SK-N-MC (cell line): ENCODE measurements around the gene FYTTD1.
"Not testable (repeated sequence)": the region's sequence is repeated elsewhere in the genome, so short reads cannot be mapped to it uniquely, and the experiment has no call there.

Source experiments
- DNase-seq: peaks from one replicate; pipeline ENCODE4 v3.0.0-alpha.2; 2011; ENCODE audit warnings: low read depth, low spot score
- H3K27ac ChIP-seq: fragments of 200-600 bp; sonication (generic); 2 replicates; pipeline ENCODE4 v1.5.1; 2016; ENCODE audit warnings: mixed run types
- H3K36me3 ChIP-seq: fragments of 200-600 bp; sonication (generic); 2 replicates; pipeline ENCODE4 v1.6.1; 2017; ENCODE audit warnings: antibody characterized with exemption, low read length, mixed read lengths; ENCODE audit not compliant: insufficient read depth
- H3K4me3 ChIP-seq: fragments of 200-600 bp; sonication (generic); 2 replicates; pipeline ENCODE4 v1.5.1; 2016
- H3K9ac ChIP-seq: fragments of 200-600 bp; sonication (generic); 2 replicates; pipeline ENCODE4 v1.8.0; 2017; ENCODE audit warnings: mixed run types, mixed read lengths; ENCODE audit not compliant: insufficient read length
- H3K9me3 ChIP-seq: fragments of 200-600 bp; sonication (generic); 2 replicates; pipeline ENCODE4 v1.6.1; 2017; ENCODE audit warnings: low read depth, mild to moderate bottlenecking, antibody characterized with exemption, low read length, moderate library complexity, mixed read lengths
- EZH2 ChIP-seq: fragments of 200-600 bp; sonication (generic); IDR thresholded peaks from one replicate; pipeline ENCODE4 v1.6.1; 2017; ENCODE audit warnings: antibody characterized with exemption
- FOXP2 ChIP-seq: optimal IDR thresholded peaks from 2 replicates; pipeline ENCODE3; 2011; ENCODE audit warnings: mild to moderate bottlenecking, moderate library complexity; ENCODE audit not compliant: insufficient read depth; ENCODE audit errors: extremely low read length, control extremely low read depth
- POLR2AphosphoS5 ChIP-seq: IDR thresholded peaks from 2 replicates; pipeline ENCODE4 v1.6.1; 2012; ENCODE audit warnings: mild to moderate bottlenecking, low read depth, low read length, borderline replicate concordance

Gene FYTTD1

GRCh38 chr3:197714251-197714650 is 35.4 kb upstream of the FYTTD1 start:
- no peak for TF ChIP-seq EZH2
- no peak for TF ChIP-seq FOXP2
- TF ChIP-seq POLR2AphosphoS5 = no peak
- Histone ChIP-seq H3K9ac (no peak overlapping the region), H3K9me3 (no peaks in the 10 kb centered on the region; the same call in 1 of the 2 replicates), H3K36me3 (peaks cover 15% of the 10 kb centered on the region), H3K4me3 (no peak overlapping the region), H3K27ac (0 out of 2 replicates have a peak overlapping the region, but pooled peaks have one; percentile 33)
- DNase-seq = no peak

- Histone ChIP-seq H3K27ac (no peak overlapping the region), H3K36me3 (peaks cover 21% of the 10 kb centered on the region), H3K4me3 (no peak overlapping the region), H3K9ac (no peak overlapping the region), H3K9me3 (peaks cover 6% of the 10 kb centered on the region; the same call in 1 of the 2 replicates)
- TF ChIP-seq FOXP2 (no peak), EZH2 (no peak), POLR2AphosphoS5 (no peak)
- no peak for DNase-seq
These were observed 30.8 kb upstream of the FYTTD1 start for GRCh38 chr3:197718891-197719290.

- Histone ChIP-seq H3K9ac (no peak overlapping the region), H3K36me3 (peaks cover 18% of the 10 kb centered on the region), H3K27ac (no peak overlapping the region), H3K4me3 (no peak overlapping the region), H3K9me3 (peaks cover 6% of the 10 kb centered on the region; the same call in 1 of the 2 replicates)
- TF ChIP-seq FOXP2 (no peak), EZH2 (no peak), POLR2AphosphoS5 (no peak)
- no peak for DNase-seq
These were observed 29.0 kb upstream of the FYTTD1 start for GRCh38 chr3:197720694-197721093.

DNA sequence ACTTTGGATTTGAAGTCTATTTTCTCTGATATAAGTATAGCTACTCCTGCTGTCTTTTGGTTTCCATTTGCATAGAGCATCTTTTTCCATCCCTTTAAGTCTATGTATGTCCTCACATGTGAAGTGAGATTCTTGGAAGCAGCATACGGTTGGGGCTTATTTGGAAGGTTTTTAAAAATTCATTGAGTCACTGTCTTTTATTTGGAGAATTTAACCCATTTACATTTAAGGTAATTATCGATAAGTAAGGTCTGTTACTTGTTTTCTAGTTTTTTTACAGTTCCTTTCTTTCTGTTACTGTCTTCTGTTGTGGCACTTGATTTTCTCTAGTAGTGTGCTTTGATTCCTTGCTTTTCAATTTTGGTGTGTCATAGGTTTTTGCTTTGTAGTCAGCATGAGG is 26.9 kb upstream of the FYTTD1 start:
- no peak overlapping the region for H3K27ac ChIP-seq
- no peak overlapping the region for H3K4me3 ChIP-seq
- TF ChIP-seq POLR2AphosphoS5 = no peak
- TF ChIP-seq EZH2 = no peak
- no peak for TF ChIP-seq FOXP2
- H3K9me3 ChIP-seq = peaks cover 6% of the 10 kb centered on the region; the same call in 1 of the 2 replicates
- no peak overlapping the region for H3K9ac ChIP-seq
- peaks cover 14% of the 10 kb centered on the region for H3K36me3 ChIP-seq
- no peak for DNase-seq

DNA sequence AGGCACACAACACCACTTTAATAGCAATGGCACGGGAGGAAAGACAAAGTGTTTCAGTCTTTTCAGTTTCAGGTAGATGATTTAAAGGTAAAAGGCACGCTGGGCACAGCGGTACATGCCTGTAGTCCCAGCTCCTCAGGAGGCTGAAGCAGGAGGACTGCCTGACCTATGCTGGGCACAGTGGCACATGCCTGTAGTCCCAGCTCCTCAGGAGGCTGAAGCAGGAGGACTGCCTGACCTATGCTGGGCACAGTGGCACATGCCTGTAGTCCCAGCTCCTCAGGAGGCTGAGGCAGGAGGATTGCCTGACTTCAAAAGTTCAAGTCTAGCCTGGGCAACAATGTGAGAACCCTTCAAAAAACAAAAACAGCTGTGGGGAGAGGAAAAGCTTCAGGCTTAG is 21.8 kb upstream of the FYTTD1 start:
- Histone ChIP-seq H3K9ac (peak overlapping the region; percentile 49), H3K4me3 (0 out of 2 replicates have a peak overlapping the region, but pooled peaks have one; percentile 7), H3K27ac (peak overlapping the region; percentile 71)
- H3K9me3 ChIP-seq, DNase-seq, H3K36me3 ChIP-seq: not testable (repeated sequence)

GRCh38 chr3:197728487-197728886 is 21.2 kb upstream of the FYTTD1 start:
- 0 out of 2 replicates have a peak overlapping the region, but pooled peaks have one; percentile 7 for H3K4me3 ChIP-seq
- TF ChIP-seq EZH2 (no peak), FOXP2 (no peak), POLR2AphosphoS5 (no peak)
- H3K9ac ChIP-seq = peak overlapping the region; percentile 49
- H3K9me3 ChIP-seq = no peaks in the 10 kb centered on the region
- H3K36me3 ChIP-seq = no peaks in the 10 kb centered on the region
- no peak for DNase-seq
- H3K27ac ChIP-seq = peak overlapping the region; percentile 71

- no peak for TF ChIP-seq EZH2
- TF ChIP-seq FOXP2 = no peak
- no peak for TF ChIP-seq POLR2AphosphoS5
- Histone ChIP-seq H3K27ac (peak overlapping the region; percentile 92), H3K9me3 (no peaks in the 10 kb centered on the region), H3K4me3 (0 out of 2 replicates have a peak overlapping the region, but pooled peaks have one; percentile 3), H3K36me3 (no peaks in the 10 kb centered on the region), H3K9ac (no peak overlapping the region)
- no peak for DNase-seq
These were observed 19.5 kb upstream of the FYTTD1 start for GRCh38 chr3:197730200-197730599.

DNA sequence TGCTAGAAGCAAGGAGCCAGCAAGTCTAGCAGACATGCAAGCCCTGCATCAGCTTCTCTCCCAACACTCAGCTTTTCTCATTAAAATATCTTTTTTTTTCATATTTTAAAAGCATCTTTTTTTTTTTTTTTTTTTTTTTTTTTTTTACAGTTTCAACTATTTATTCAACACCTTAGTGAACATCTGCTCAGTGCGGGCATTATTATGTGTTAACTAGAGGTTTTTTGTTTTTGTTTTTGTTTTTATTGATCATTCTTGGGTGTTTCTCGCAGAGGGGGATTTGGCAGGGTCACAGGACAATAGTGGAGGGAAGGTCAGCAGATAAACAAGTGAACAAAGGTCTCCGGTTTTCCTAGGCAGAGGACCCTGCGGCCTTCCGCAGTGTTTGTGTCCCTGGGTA is 18.9 kb upstream of the FYTTD1 start:
- H3K9ac ChIP-seq, DNase-seq: not testable (repeated sequence)
- H3K27ac ChIP-seq = peak overlapping the region; percentile 73; the same call in 1 of the 2 replicates

GRCh38 chr3:197731483-197731882 is 18.2 kb upstream of the FYTTD1 start:
- H3K36me3 ChIP-seq, H3K4me3 ChIP-seq, H3K9ac ChIP-seq, DNase-seq, H3K9me3 ChIP-seq: not testable (repeated sequence)
- peak overlapping the region; percentile 0; the same call in 1 of the 2 replicates for H3K27ac ChIP-seq

More for the DNA sequence above, 18.9 kb upstream of the FYTTD1 start:
- not testable (repeated sequence) for H3K9me3 ChIP-seq, H3K4me3 ChIP-seq, H3K36me3 ChIP-seq
